ENCODE measurements around the gene CNNM1. TPM values are rescaled to one million over a fixed set of nuclear protein-coding genes. Genes with fewer than 3 reads are reported as not detected.
A peak's percentile ranks its signal among the peaks of the same experiment; 100 is the strongest.

The CNNM1 gene
- total RNA-seq, 1 donor from 2014 or later = not detected

DNA sequence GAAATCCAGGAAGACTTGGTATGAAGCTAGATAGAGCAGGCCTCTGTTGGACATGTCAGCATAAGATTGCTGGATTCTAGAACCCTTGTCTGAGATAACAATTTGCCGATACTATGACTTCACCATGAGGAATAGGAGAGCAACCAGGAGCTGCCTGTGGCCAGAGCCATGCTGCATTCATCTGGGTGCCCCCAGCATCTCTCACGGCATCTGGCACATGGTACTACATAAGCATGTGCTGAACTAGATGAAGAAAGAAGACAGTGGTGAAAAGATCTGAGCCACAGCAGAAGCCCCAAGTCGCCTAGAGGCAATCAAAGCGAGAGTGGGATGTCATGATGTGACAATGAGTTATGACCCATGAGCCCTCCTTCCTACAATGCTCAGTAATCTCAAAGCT, 81.7 kb downstream of the CNNM1 start:
- DNase-seq (ENCODE audit: extremely low read depth, low read depth, low spot score) = no peak

DNA sequence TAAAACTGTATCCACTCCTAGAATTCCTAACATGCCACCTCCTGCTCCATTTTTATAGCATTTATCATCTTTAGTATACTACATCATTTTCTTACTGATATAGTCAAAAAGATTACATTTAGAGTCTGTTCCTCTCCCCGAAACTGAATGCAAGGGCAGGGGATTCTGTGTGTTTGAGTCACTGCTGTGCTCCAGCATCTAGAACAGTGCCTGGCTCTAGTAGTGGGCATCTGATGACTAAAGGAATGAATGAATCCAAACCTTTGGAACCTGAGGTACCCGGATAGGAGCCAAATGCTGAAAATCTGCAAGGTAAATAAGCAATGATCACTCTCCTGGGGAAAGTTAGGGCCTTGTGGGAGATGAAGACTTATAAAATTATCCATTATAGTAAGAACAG, 82.4 kb downstream of the CNNM1 start:
- DNase-seq (ENCODE audit: extremely low read depth, low read depth, low spot score) = no peak

DNA sequence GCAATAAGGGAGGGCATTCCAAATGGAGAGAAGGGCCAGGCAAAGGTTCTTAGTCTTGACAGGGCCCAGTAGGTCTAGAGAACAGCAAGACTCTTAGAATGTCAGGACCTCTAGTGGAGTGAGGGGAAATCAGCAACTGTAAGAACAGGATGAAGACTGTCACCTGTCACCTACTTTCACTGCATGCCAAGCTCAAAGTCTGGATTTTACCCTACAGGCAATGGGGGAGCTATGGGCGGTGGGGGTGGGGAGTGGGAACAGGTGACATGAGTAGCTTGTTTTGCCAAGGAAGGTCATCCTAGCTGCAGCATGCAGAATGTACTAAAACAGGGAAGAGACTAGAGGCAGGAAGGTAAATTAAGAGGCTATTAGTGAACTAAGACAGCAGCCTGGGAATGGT, 82.9 kb downstream of the CNNM1 start:
- no peak for DNase-seq (ENCODE audit: extremely low read depth, low read depth, low spot score)

DNA sequence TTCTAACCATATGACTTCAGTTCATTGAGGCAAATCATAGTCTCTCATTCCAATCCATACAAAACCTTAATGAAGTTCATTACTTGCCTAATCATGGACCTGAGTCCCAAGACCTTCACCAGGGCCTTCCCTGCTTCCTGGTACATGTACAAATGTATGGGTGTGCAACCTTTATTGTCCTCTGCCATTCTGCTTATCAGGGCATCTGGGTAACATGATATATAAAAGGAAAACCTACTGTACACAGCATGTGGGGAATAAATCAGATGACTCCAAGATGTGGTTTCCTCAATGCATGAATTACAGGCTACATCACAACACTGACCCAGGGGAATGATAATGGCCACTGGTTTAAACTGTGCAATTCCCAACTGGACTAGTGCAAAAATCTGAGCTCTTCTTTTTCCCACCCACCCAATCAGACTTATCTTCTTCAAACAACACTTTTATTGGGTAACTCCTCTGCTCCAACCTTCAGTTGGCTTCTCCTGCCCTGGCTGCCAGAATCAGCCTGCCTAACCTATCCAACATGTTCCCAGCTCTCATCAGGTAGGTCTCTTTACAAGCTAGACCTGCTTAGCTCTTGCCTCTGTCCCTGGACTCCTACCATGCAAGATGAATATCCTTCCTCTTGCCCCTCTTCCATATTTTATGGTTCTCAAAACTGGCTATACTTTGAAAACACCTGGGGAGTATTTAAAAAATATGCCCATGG, 89.9 kb downstream of the CNNM1 start:
- no peak for DNase-seq (ENCODE audit: extremely low read depth, low read depth, low spot score)

DNA sequence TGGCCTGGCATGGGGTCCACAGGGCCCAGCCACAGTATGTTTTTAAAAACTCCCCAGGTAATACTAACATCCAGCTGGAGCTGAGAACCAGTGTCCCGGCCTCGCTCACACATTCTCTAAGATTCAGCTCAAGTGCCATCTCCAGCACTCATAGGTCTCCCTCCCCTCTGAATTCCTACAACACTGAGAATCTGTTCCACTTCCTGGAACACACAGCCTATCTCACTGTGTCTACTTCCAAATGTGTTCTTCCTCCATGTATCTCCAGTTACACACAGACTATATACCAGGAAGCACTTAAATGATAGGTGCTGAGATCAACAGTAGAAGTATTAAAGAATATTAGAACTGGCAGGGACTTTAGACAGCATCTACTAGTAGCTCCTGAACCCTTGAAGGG, 90.5 kb downstream of the CNNM1 start:
- DNase-seq (ENCODE audit: extremely low read depth, low read depth, low spot score) = no peak

DNA sequence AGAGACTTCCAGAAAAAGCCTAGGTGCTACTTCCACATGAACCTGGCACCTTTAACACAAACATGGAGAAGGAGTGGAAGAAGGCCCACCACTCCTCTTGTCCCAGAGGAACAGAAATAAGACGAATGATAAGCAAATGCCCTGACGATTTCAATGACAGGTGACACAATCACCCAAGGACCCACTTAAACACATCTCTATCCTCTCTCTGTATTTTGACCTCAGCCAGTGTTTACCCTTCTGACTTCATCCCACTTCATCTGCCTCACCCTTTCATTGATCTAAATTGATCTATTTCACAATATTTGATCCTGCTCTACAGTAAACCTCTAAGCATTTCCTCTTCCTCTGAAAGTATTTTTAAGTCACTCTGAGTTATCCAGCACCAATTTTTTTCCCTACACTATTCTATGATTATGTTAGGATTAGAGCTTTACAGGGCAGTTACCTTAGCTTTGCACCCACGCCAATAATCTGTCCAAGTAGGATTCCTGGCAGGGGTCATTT, 92.1 kb downstream of the CNNM1 start:
- DNase-seq (ENCODE audit: extremely low read depth, low read depth, low spot score) = no peak

DNA sequence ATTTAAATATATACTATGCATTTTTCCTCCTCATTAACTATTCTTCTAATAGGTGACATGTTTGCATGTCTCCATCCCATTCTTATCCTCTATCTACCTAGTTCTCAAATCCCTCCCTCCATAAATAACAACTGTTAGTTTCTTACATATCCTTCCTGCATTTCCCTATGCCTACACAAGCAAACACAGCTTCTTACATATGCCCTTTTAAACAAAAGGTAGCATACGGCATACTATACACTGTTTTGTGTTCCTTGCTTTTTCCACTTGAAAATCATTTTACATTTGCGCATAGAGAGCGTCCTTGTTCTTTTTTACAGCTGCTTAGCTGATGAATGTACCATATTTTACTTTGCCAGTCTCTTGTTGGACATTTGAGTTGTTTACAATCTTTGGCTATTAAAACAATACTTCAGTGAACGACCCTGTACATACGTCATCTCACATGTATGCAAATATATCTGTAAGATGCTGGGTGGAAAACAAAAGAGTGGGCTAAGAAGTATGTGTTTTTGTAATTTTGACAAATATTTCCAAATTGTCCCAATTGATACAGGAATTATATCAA, 93.5 kb downstream of the CNNM1 start:
- DNase-seq (ENCODE audit: extremely low read depth, low read depth, low spot score) = no peak

DNA sequence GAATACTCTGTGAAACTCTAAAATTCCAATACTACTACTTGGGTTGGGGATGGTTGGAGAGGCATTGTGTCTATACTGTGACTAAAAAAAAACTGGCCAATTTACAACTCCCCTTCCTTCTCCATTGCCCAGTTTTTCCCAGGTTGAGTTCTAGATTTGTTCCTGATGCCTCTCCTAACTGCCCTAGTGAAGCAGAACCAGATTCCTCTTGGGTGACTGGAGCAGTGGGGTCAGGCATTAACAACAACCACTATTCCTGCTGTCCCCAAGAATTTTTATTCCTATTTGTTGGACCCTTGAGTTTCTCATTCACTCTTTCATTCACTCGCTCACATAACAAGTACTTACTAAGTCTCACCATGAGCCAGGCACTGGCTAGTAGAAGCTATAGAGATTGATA, 95.5 kb downstream of the CNNM1 start:
- DNase-seq (ENCODE audit: extremely low read depth, low read depth, low spot score) = no peak

DNA sequence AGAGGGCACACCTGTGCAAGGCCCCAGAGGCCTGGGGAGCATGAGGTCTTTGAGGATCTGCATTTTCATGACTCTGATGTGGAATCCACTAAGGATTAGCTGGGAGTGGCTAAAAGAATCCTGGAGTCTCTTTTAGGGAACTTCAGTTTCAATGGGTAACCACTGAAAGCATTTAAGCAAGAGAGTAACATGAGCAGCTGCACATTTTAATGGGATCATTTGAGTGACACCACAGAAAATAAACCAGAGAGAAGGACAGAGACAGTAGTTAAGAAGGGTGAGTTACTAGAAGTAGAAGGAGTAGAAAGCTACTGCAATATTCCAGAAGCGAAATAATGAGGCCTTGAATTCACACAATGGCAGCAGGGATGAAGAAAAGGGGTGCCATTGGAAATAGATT, 96.0 kb downstream of the CNNM1 start:
- no peak for DNase-seq (ENCODE audit: extremely low read depth, low read depth, low spot score)

DNA sequence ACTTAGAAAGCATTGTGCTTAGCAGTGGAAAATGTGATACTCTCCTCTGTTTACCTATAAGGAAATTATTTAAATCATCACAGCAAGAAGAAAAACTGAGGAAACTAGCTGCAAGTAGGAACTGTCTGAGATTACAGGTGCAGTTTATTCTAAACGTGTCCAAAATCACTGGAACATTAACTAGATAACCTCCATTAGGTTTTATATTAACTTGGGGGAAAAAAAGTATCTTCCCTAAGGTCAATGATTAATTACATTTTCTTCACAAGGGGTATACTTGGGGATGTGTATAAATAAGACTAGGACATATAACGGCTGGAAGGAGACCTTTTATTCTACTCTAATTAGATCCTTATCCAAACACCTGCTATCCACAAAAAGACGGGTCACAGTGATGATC, 97.5 kb downstream of the CNNM1 start:
- DNase-seq (ENCODE audit: extremely low read depth, low read depth, low spot score) = no peak

DNA sequence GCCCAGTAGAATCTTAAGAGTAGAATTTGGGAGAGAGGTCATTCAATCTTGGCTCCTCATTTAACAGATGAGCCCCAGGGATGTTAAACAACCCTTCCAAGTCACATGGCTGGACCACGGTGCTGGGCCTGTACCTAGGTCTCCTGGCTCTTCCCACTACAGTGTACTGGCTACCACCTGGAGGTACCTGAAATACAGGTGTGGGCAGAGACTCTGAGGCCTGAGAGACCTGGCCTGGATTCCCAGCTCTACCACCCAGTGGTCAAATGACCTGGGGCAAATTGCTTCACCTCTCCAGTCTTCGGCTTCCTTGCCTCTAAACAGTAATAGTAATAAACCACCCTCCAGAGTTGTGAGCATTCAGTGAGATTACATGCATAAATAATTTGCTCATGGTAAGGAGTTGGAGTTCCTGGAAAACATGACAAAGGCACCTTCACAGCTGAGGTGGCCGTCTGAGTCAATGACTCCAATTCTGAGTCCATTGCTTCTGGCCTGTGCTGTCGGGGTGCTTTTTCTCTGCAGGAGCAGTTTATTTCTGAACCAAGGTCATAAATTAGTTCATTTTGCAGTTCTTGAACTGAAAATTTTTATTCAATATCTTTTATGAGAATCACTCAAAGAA, 98.5 kb downstream of the CNNM1 start:
- no peak for DNase-seq (ENCODE audit: extremely low read depth, low read depth, low spot score)

DNA sequence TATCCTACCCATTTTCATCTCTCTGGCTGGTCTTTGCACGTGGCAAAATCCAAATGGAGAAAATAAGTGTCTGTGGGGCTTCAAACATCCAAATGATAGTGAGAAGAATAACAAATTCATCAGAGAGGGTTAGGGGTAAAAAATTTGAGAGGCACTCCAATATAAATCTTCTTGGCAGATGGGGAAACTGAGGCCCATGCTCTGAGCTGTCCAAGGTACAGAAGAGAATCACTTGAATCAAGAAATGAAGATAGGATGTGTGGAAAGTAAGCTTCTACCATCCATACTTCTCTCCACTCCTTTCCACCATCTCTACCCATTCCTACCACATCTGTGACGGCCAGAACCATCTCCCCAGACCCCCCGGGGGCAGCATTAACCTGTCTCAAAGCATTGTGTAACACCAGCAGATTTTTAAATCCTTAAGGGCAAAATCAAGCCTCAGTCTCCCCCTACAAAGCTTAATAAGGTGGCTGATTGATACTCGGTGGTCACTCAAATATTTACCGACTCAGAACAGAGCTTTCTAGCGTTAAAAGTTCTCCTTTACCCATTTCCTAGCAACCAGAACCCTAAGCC, 100.5 kb downstream of the CNNM1 start:
- DNase-seq (ENCODE audit: extremely low read depth, low read depth, low spot score) = no peak

DNA sequence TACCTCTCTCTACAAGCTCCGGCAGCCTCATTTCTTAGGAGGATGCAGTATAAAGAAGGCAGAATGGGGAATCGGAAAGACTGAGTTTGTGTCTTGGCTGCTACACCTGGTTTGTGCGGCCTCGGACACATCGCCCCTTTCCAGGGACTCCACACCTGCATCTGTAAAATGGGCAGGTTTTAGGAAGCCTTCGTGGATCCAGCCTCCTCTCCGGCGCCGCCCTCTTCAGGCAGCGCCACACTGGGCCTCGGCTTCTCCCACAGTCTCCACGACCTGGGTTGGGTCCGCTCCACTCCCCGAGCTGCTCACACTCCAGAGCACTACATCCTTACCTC, 100.9 kb downstream of the CNNM1 start:
- no peak for DNase-seq (ENCODE audit: extremely low read depth, low read depth, low spot score)

DNA sequence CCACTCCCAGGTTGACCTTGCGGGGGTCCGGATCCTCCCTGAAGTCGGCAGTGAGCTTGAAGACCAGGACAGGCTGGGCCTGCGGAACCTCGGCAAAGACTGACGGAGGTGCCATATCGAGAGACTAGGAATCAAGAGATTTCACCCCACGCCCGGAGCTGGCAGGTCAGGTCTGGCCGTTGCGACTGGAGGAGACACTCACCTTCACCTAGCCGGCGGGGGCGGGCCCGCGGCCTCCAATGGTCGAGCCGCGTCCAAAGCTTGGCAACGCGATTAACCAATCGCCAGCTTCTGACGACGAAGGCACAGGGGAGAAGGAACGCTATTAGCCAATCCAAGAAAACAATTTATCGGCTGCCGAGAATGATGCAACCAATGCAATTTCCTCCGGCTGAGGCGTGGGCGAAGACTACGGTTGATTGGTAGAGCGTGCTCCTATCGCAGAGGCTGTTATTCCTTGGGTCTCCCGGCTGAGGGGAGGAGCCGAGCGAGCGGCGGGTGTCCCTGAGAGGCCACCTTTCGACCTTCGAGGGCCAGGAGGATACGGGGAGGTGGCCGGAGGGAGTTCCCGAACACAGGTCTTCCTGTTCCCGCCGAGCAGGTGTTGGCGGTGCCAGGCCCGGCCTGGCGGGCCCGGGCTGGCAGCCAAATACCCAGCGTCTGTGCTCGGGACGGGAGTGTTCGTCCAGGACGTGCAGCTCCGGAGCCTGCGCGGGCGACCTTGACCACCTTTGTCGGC, 101.5 kb downstream of the CNNM1 start, which contains the start of gene GOT1:
Gene GOT1, minus strand, starts transcription at position 174 of the 739 bp plus-strand sequence. Its CDS starts 59 bp downstream, at position 115.
- DNase-seq (ENCODE audit: extremely low read depth, low read depth, low spot score) = peak; percentile 98

DNA sequence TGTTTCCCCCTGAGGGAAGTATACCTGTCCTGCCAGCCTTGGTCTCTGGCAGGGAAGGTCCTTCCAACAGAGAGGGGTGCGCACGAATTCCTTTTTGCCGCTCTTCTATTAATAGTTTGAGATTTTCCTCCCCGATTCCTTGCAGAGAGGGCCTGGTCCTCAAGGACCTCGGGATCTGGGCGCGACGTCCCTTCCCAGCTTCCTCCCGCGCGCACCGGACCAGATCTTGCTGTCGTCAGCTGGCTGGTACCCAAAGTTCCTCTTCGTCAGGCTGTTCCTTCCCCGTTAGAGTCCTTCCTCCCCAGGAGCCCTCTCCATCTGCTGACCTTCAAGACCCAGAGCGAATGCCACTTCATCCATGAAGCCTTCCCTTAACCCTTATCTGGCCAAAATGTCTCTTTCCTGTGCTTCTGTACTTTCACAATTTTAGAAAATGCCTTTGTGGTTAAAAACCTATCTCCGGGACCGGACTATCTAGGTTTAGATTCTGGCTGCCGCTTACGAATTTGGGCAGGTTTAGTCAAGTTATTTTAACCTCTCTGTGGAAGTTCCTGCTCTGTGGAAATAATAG, 102.1 kb downstream of the CNNM1 start:
- DNase-seq (ENCODE audit: extremely low read depth, low read depth, low spot score) = no peak

DNA sequence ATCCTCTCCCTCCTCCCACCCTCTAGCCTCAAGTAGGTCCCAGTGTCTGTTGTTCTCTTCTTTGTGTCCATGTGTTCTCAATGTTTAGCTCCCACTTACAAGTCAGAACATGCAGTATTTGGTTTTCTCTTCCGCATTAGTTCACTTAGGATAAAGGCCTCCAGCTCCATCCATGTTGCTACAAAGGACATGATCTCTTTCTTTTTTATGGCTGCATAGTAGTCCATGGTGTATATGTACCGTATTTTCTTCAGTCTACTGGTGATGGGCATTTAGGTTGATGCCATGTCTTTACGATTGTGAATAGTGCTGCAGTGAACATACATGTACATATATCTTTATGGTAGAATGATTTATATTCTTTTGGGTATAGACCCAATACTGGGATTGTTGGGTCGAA, 102.9 kb downstream of the CNNM1 start:
- no peak for DNase-seq (ENCODE audit: extremely low read depth, low read depth, low spot score)

DNA sequence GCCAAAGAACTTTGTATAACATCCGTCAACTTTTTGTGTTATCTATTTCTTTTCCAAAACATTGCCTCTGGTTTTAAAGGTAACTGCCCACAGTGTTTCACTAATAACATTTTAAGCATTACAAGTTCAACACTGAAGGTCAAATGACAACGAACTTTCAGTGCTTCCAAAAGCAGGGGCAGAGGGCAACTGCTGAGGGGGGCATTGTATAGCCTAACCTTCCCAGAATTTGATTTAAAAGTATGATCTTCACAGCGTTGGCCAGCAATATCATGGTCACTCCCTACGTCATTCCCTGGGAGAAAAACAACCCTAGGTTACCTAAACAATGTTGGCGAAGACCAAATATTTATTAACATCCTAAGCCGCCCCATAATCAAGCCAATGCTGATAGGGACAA, 103.7 kb downstream of the CNNM1 start:
- no peak for DNase-seq (ENCODE audit: extremely low read depth, low read depth, low spot score)

DNA sequence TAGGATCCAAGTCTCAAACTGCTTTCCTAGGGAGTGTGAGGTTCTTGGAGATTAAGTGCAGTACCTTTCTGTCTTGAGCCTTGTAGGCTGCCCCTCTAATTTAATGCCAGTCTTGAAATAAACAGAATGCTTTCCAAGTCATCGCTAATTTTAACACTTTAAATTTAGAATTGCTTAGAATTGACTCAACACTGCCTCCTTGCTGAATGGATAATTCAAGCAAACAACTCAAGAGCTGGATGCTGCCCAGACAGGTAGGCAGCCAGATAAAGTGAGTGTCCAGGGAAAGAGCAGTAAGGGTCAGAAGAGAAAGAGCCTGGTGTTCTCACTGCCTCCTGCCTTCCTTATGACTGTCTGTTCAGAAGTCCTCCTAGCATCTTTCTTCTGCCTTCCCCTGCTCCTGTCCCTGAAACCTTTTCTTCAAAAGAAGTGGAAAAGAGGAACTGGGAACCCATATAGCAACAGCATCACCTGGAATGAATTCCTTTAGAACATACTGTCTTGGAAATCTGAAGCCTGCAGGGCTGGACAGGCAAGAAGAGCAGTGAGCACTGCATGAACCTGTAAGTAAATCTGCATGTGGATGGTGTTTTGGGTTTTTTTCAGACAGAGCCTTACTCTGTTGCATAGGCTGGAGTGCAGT, 104.3 kb downstream of the CNNM1 start:
- DNase-seq (ENCODE audit: extremely low read depth, low read depth, low spot score) = no peak

DNA sequence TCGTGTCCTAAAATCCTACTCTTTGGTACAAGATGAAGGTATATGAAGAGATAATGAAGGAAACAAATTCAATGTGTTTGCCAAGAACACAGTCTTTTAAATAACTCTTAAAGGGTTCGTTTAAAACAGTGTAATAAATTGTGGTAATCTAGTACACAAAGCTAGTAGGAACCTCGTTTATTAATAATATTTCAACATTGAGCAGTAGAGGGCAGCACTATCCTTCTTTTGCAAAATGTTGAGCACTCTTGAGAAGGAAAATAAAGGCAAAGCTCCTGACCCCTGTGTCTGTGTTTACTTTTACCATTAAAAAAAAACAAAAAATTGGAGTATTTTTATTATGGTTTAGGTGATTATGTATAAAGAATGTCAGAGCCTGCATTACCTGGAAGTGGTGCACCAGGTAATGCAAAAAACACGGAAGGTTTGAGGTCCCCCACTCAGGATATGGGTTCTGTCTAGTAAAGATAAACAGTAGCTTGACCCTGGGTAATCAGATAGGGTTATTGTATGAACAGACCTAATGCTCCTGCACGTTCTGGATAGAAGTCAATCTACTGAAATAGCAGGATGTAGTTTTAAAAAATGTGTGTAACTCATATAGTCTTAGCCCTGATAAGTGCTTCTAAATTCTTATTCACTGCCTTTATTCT, 107.0 kb downstream of the CNNM1 start:
- DNase-seq (ENCODE audit: extremely low read depth, low read depth, low spot score) = peak; percentile 34

DNA sequence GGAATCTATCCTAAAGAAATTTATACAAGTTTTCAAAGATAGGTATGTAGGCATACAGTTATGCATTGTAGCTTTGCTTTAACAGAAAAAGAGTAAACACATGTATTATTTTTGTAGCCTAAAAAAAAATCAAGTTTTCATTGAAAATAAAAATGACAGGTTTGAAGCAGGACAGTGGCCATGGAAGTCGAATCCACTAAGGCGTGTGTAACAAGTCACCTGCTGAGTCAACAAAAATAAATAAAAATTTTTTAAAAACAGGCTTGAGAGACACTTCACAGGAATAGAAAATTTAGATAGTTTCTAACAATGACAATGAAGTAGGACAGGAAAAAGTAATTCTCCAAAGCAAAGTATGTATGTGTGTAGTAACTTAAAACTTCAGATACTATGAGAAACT, 109.7 kb downstream of the CNNM1 start:
- DNase-seq (ENCODE audit: extremely low read depth, low read depth, low spot score) = no peak

Data from glomerular endothelial cell (primary cell).